Measurements from ENCODE around the gene POLRMT. TPM values are rescaled to one million over a fixed set of nuclear protein-coding genes. Genes with fewer than 3 reads are reported as not detected.

The POLRMT gene
- total RNA-seq, 1 experiment from 2014 or later, result 139 TPM

DNA sequence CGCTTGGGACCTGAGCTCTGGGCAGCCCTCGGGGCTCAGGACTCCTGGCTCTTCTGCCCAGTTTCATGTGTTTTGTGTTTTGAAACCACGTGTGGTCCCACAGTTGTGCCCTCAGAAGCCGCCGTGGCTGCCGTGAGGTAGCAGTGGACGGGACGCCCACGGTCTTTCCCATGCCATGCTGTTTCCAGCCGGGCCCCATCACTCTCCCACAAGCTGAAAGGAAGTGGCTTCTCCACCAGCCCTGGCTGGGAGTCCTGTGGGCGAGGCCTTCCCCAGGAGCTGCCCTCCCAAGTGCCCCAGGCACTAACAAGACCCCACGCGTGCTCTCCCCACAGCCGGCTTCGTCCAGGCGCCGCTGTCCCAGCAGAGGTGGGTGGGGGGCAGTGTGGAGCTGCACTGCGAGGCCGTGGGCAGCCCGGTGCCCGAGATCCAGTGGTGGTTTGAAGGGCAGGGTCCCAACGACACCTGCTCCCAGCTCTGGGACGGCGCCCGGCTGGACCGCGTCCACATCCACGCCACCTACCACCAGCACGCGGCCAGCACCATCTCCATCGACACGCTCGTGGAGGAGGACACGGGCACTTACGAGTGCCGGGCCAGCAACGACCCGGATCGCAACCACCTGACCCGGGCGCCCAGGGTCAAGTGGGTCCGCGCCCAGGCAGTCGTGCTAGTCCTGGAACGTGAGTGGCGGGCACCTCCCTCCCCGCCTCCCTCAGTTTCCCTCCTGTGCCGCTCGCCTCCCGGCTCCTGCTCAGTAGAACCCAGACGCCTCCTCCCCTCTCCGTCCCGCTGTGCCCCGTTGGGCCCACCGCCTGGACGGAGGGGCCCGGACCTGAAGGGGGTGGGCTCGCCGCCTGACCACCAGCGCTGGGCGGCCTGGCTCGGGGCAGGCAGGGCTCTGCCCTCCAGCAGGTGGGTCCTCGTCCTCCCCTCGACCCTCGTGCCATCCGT, 55.6 kb downstream of the POLRMT start (continued):
- TF ChIP-seq, protein P1, sequence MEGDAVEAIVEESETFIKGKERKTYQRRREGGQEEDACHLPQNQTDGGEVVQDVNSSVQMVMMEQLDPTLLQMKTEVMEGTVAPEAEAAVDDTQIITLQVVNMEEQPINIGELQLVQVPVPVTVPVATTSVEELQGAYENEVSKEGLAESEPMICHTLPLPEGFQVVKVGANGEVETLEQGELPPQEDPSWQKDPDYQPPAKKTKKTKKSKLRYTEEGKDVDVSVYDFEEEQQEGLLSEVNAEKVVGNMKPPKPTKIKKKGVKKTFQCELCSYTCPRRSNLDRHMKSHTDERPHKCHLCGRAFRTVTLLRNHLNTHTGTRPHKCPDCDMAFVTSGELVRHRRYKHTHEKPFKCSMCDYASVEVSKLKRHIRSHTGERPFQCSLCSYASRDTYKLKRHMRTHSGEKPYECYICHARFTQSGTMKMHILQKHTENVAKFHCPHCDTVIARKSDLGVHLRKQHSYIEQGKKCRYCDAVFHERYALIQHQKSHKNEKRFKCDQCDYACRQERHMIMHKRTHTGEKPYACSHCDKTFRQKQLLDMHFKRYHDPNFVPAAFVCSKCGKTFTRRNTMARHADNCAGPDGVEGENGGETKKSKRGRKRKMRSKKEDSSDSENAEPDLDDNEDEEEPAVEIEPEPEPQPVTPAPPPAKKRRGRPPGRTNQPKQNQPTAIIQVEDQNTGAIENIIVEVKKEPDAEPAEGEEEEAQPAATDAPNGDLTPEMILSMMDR (IDR thresholded peaks at IDR 0.05), result no peak
- no peak for TF ChIP-seq EMX1 (CRISPR knock-in tag; IDR thresholded peaks at IDR 0.05)
- TF ChIP-seq HMGA2 (CRISPR knock-in tag; IDR thresholded peaks at IDR 0.05), result no peak
- TF ChIP-seq ZNF232 (CRISPR knock-in tag; IDR thresholded peaks at IDR 0.05), result no peak
- no peak; the same call in 1 of the 2 replicates for TF ChIP-seq ZNF263 (CRISPR knock-in tag; IDR thresholded peaks at IDR 0.05; ENCODE audit: low read depth)

DNA sequence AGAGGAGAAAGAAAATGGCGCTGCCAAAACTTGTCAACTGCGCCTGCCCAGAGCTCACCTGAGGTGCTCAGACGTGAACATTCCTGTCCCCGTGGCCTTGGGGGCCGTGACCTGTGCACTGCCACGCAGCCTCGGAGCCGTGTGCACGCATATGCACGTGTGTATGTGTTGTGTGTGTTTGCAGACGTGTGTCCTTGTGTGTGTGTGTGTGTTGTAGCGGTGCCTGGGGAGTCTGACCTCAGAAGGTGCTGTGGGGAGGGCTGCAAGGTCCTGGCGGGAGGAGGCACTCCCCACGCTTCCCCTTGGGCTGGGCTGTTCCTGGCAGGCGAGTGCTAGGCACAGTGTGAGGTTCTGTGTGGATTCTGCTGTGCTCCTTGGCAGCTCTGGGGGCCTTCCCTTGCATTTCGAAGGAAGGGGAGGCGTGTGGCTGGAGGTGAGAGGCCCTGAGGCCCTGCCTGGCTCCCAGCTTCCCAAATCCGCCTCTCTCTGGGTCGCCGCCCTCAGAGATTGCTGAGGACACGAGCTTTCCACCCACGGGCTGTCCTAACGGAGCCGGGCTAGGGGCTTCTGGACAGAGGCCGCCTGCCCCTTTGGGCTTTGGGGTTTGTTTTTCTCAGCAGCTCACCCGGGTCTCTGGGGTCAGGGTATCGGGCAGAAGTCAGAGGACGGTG, 56.4 kb downstream of the POLRMT start:
- DNase-seq (ENCODE audit: low spot score) (no peak), ATAC-seq (no peak)
- Mint-ChIP-seq H3K36me3 (no peaks in the 10 kb centered on the region), H3K27me3 (ENCODE audit: low read depth) (peaks cover 2% of the 10 kb centered on the region; the same call in 1 of the 2 replicates), H3K27ac (peak overlapping the region; percentile 82), H3K4me3 (no peak overlapping the region), H3K9me3 (no peaks in the 10 kb centered on the region), H3K4me1 (peaks cover 21% of the 10 kb centered on the region)
- TF ChIP-seq JUN (CRISPR knock-in tag; IDR thresholded peaks at IDR 0.05) (no peak), NFYB (CRISPR knock-in tag; conservative IDR thresholded peaks at IDR 0.05; ENCODE audit: low read depth) (no peak)
- ChIA-PET CTCF (interaction anchor here (0.5 to 3.0 kb wide), 6 partner anchors 8 to 70 kb away, joined by 3 to 32 read pairs (median 4); no protein-coding TSS in a partner anchor), POLR2A (no interaction called here)

DNA sequence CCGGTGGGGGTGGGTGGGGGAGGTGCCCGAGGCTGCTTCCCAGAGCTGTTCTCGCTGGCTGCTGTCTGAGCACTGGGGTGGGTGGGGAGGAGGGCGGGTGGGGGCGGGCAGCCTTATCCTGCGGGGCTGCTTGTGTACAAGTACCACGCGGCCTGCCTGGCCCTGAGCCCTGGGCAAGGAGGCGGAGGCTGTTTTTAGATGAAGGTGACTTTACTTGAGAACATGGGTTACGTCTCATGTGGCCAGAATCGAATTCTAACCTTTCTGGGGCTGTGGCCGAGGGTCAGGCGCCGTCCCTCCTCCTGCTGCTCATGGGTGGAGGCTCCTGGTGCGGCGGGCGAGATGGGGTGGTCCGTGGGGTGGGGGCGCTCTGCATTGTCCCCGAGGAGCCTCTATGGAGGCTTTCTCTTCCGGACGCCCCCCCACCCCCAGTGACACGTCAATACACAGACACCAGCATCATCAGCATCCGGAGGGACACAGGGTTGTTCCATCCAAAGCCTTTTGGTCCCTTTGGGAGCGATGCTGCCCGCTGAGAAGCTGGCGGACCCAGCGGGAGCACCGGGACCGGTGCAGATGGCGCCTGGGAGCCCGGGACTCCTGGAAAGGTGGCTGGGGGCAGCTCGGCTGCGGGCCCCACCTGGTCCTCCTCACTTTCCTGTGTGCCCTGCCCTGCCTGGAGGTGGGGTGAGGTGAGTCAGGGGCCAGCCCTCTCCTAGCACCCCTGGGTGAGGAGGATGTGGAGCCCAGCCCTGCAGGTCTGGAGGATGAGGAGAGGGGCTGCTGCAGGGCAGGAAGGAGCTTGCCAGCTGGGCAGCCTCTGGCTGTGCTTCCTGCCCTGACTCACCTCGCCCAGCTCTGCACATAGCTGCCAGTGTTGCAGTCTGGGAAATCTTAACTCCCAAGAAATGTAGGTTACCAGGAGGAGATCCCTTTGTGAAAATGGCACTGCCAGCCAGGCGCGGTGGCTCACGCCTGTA, 57.5 kb downstream of the POLRMT start:
- Mint-ChIP-seq H3K9me3 (no peaks in the 10 kb centered on the region), H3K27ac (no peak overlapping the region), H3K36me3 (no peaks in the 10 kb centered on the region), H3K27me3 (ENCODE audit: low read depth) (peaks cover 9% of the 10 kb centered on the region), H3K4me1 (peaks cover 27% of the 10 kb centered on the region), H3K4me3 (no peak overlapping the region)
- ATAC-seq (no peak), DNase-seq (ENCODE audit: low spot score) (no peak)
- TF ChIP-seq, protein P2, sequence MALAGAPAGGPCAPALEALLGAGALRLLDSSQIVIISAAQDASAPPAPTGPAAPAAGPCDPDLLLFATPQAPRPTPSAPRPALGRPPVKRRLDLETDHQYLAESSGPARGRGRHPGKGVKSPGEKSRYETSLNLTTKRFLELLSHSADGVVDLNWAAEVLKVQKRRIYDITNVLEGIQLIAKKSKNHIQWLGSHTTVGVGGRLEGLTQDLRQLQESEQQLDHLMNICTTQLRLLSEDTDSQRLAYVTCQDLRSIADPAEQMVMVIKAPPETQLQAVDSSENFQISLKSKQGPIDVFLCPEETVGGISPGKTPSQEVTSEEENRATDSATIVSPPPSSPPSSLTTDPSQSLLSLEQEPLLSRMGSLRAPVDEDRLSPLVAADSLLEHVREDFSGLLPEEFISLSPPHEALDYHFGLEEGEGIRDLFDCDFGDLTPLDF (CRISPR knock-in tag; IDR thresholded peaks at IDR 0.05), result no peak
- no peak for TF ChIP-seq NFE2L1 (CRISPR knock-in tag; IDR thresholded peaks at IDR 0.05)
- TF ChIP-seq, protein P3, sequence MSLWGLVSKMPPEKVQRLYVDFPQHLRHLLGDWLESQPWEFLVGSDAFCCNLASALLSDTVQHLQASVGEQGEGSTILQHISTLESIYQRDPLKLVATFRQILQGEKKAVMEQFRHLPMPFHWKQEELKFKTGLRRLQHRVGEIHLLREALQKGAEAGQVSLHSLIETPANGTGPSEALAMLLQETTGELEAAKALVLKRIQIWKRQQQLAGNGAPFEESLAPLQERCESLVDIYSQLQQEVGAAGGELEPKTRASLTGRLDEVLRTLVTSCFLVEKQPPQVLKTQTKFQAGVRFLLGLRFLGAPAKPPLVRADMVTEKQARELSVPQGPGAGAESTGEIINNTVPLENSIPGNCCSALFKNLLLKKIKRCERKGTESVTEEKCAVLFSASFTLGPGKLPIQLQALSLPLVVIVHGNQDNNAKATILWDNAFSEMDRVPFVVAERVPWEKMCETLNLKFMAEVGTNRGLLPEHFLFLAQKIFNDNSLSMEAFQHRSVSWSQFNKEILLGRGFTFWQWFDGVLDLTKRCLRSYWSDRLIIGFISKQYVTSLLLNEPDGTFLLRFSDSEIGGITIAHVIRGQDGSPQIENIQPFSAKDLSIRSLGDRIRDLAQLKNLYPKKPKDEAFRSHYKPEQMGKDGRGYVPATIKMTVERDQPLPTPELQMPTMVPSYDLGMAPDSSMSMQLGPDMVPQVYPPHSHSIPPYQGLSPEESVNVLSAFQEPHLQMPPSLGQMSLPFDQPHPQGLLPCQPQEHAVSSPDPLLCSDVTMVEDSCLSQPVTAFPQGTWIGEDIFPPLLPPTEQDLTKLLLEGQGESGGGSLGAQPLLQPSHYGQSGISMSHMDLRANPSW (CRISPR knock-in tag; conservative IDR thresholded peaks at IDR 0.05; ENCODE audit: low read depth), result no peak
- ChIA-PET POLR2A (interaction anchor here (0.9 kb wide), 1 partner anchor 8 kb away, joined by 3 read pairs; no protein-coding TSS in a partner anchor), CTCF (interaction anchor here (0.5 to 3.0 kb wide), 5 partner anchors 9 to 58 kb away, joined by 3 to 32 read pairs (median 5); no protein-coding TSS in a partner anchor)
